K562 treated with DMSO at 1 percent for 4 hours (cell line): ENCODE data around the gene APOC3. TPM values are rescaled to one million over a fixed set of nuclear protein-coding genes. Genes with fewer than 3 reads are reported as not detected.

Experiments used
- total RNA-seq: library from RNA; unstranded; fragments of 300-600 nt; gene quantifications from 2 replicates; pipeline ENCODE4 v1.2.3, GENCODE V29; 2022; ENCODE audit not compliant: insufficient read depth

The APOC3 gene
- not detected in 2 replicates for total RNA-seq

GRCh38 chr11:116829525-116830183, at the start of gene APOC3:
TSS of gene APOC3 (plus strand) at chr11:116829907. CDS start at chr11:116830583, 676 bp downstream.

GRCh38 chr11:116787786-116788486, 41.8 kb upstream of the APOC3 start, which contains the start of gene ZPR1:
TSS of gene ZPR1 (minus strand) at chr11:116788023. CDS start at chr11:116787990, 33 bp downstream.

DNA sequence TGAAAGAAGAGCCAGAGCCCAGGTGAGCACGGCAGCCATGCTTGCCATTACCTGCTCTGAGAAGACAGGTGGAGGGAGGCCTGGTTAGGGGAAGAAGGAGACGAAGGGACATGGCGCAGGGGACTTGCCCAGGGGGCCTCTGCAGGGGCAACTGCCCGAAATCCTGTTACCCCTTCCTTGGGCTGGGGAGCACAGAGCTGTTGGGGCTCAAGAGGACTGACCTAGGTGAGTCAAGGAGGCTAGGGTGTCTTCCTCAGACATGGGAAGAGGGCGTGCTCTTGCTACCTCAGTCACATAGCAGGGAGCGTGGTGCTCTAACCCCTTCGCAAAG, 37.9 kb upstream of the APOC3 start, which contains the start of gene APOA5:
TSS of gene APOA5 (minus strand) at position 67 of the 331 bp plus-strand sequence. CDS start at position 48, 19 bp downstream.

GRCh38 chr11:116823031-116823843, 6.5 kb upstream of the APOC3 start, which contains the start of gene APOA4:
TSS of gene APOA4 (minus strand) at chr11:116823304. CDS start at chr11:116823191, 113 bp downstream.

GRCh38 chr11:116837231-116838091, 7.8 kb downstream of the APOC3 start, which contains the start of gene APOA1:
TSS of gene APOA1 (minus strand) at chr11:116837622. CDS start at chr11:116837387, 235 bp downstream.

Other genes with a start within 250 kb of the APOC3 start
- gene BUD13, start 56.9 kb upstream of the APOC3 start, total RNA-seq, result 14.2 and 18.2 TPM in 2 replicates
- 21.6 and 25.0 TPM in 2 replicates for gene ZPR1, start 41.9 kb upstream of the APOC3 start, total RNA-seq
- gene APOA5, start 38.0 kb upstream of the APOC3 start, total RNA-seq, result not detected in 2 replicates
- not detected in 2 replicates for gene APOA4, start 6.6 kb upstream of the APOC3 start, total RNA-seq
- gene APOA1, start 7.7 kb downstream of the APOC3 start, total RNA-seq, result not detected in 2 replicates